ENCODE measurements around the gene PAN3.

PAN3 gene

DNA sequence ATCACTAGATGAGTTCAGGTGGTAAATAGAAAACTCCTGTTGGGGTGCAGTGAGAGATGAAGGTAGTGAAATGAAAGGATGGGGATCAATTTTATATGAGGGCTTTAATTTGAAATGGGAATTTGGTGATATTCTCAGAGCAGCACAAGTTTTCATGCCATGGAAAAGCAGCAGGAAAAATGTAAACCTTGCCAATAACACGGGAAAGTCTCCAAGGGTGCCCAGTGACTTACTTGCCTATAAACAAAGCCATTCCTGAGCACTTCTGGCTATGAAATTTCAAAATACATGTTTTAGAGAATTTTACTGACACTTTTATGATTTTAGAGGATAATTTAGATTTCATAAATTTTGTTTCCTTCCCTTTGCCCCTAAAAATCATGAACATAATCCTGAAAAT, 21.6 kb upstream of the PAN3 start:
- DNase-seq (ENCODE audit: low read depth in 1 of 2, low spot score in 1 of 2), result no peak
- no peak overlapping the region for H3K4me3 ChIP-seq (replicated peaks; ENCODE audit: insufficient read depth, low read length)
- no peaks in the 10 kb centered on the region for H3K27me3 ChIP-seq (ENCODE audit: insufficient read depth, poor library complexity, severe bottlenecking)
- no peak overlapping the region for H3K27ac ChIP-seq (replicated peaks)
- TF ChIP-seq, protein P1, sequence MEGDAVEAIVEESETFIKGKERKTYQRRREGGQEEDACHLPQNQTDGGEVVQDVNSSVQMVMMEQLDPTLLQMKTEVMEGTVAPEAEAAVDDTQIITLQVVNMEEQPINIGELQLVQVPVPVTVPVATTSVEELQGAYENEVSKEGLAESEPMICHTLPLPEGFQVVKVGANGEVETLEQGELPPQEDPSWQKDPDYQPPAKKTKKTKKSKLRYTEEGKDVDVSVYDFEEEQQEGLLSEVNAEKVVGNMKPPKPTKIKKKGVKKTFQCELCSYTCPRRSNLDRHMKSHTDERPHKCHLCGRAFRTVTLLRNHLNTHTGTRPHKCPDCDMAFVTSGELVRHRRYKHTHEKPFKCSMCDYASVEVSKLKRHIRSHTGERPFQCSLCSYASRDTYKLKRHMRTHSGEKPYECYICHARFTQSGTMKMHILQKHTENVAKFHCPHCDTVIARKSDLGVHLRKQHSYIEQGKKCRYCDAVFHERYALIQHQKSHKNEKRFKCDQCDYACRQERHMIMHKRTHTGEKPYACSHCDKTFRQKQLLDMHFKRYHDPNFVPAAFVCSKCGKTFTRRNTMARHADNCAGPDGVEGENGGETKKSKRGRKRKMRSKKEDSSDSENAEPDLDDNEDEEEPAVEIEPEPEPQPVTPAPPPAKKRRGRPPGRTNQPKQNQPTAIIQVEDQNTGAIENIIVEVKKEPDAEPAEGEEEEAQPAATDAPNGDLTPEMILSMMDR (IDR thresholded peaks at IDR 0.05; ENCODE audit: insufficient read depth, low read length), result no peak
- TF ChIP-seq SPI1 (IDR thresholded peaks at IDR 0.05; ENCODE audit: borderline replicate concordance, low read depth) (no peak), POLR2AphosphoS5 (IDR thresholded peaks at IDR 0.05; ENCODE audit: low read depth) (no peak), GABPA (IDR thresholded peaks at IDR 0.05; ENCODE audit: low read depth) (no peak)
- TF ChIP-seq, protein P2, sequence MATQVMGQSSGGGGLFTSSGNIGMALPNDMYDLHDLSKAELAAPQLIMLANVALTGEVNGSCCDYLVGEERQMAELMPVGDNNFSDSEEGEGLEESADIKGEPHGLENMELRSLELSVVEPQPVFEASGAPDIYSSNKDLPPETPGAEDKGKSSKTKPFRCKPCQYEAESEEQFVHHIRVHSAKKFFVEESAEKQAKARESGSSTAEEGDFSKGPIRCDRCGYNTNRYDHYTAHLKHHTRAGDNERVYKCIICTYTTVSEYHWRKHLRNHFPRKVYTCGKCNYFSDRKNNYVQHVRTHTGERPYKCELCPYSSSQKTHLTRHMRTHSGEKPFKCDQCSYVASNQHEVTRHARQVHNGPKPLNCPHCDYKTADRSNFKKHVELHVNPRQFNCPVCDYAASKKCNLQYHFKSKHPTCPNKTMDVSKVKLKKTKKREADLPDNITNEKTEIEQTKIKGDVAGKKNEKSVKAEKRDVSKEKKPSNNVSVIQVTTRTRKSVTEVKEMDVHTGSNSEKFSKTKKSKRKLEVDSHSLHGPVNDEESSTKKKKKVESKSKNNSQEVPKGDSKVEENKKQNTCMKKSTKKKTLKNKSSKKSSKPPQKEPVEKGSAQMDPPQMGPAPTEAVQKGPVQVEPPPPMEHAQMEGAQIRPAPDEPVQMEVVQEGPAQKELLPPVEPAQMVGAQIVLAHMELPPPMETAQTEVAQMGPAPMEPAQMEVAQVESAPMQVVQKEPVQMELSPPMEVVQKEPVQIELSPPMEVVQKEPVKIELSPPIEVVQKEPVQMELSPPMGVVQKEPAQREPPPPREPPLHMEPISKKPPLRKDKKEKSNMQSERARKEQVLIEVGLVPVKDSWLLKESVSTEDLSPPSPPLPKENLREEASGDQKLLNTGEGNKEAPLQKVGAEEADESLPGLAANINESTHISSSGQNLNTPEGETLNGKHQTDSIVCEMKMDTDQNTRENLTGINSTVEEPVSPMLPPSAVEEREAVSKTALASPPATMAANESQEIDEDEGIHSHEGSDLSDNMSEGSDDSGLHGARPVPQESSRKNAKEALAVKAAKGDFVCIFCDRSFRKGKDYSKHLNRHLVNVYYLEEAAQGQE (IDR thresholded peaks at IDR 0.05; ENCODE audit: insufficient replicate concordance, low read depth), result no peak

DNA sequence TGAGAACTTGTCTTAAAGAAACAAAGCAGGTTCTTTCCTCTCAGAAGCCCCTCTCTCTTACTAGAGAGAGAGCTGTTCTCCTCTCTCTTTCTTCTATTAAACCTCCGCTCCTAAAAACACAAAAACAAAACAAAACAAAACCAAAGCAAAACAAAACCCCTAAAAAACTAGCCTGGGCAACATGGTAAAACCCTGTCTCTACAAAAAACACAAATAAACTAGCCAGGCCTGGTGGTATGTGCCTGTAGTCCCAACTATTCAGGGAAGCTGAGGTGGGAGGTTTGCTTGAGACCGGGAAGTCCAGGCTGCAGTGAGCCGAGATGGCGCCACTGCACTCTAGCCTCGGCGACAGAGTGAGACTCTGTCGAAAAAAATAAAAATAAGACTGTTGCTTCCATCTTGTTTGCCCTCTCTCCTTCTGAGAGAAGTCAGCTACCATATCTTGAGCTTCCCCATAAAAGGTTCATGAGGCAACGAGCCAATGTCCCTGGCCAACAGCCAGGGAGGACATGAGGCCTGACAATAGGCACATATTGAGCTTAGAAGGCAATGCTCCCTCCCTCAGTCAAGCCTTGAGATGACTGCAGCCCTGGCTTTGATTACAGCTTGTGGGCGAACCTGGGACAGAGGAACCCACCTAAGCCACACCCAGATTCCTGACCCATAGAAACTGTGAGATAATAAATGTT, 20.5 kb upstream of the PAN3 start:
- Histone ChIP-seq H3K27ac (replicated peaks) (no peak overlapping the region), H3K27me3 (ENCODE audit: insufficient read depth, poor library complexity, severe bottlenecking) (no peaks in the 10 kb centered on the region), H3K4me3 (replicated peaks; ENCODE audit: insufficient read depth, low read length) (no peak overlapping the region)
- no peak for DNase-seq (ENCODE audit: low read depth in 1 of 2, low spot score in 1 of 2)
- TF ChIP-seq, protein P1 (IDR thresholded peaks at IDR 0.05; ENCODE audit: insufficient read depth, low read length), result no peak
- TF ChIP-seq GABPA (IDR thresholded peaks at IDR 0.05; ENCODE audit: low read depth), result no peak
- TF ChIP-seq, protein P2 (IDR thresholded peaks at IDR 0.05; ENCODE audit: insufficient replicate concordance, low read depth), result no peak
- TF ChIP-seq SPI1 (IDR thresholded peaks at IDR 0.05; ENCODE audit: borderline replicate concordance, low read depth), result no peak
- TF ChIP-seq POLR2AphosphoS5 (IDR thresholded peaks at IDR 0.05; ENCODE audit: low read depth), result no peak

DNA sequence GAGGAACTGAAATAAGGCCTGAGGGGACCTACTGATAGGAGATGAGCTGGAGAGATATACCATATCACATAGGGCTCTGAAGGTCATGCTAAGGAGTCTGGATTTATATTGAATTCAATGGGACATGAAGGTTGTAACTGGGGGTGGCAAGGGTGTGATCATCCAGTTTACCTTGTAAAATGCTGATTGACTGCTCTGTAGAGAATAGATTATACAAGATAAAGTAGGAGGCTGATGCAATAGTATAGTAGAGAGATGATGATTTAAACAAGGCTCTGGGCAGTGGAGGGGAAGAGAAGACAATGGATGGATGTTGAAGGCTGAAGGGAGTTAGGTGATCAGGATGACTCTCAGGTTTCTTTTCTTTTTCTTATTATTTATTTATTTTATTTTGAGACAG, 18.0 kb upstream of the PAN3 start:
- Histone ChIP-seq H3K27ac (replicated peaks) (no peak overlapping the region), H3K27me3 (ENCODE audit: insufficient read depth, poor library complexity, severe bottlenecking) (no peaks in the 10 kb centered on the region), H3K4me3 (replicated peaks; ENCODE audit: insufficient read depth, low read length) (no peak overlapping the region)
- DNase-seq (ENCODE audit: low read depth in 1 of 2, low spot score in 1 of 2), result no peak
- TF ChIP-seq, protein P2 (IDR thresholded peaks at IDR 0.05; ENCODE audit: insufficient replicate concordance, low read depth), result no peak
- TF ChIP-seq GABPA (IDR thresholded peaks at IDR 0.05; ENCODE audit: low read depth), result no peak
- no peak for TF ChIP-seq SPI1 (IDR thresholded peaks at IDR 0.05; ENCODE audit: borderline replicate concordance, low read depth)
- no peak for TF ChIP-seq POLR2AphosphoS5 (IDR thresholded peaks at IDR 0.05; ENCODE audit: low read depth)
- TF ChIP-seq, protein P1 (IDR thresholded peaks at IDR 0.05; ENCODE audit: insufficient read depth, low read length), result no peak
